Measurements from ENCODE around the gene PRDM4. TPM values are rescaled to one million over a fixed set of nuclear protein-coding genes. Genes with fewer than 3 reads are reported as not detected.
A peak's percentile ranks its signal among the peaks of the same experiment; 100 is the strongest.

The PRDM4 gene
- total RNA-seq (2021; ENCODE audit: unreplicated experiment): 28.9 TPM
- 26.5 TPM for polyA plus RNA-seq (2012; ENCODE audit: insufficient read length)
- percentile 89 among the genes with signal in this experiment for Bru-seq, nascent RNA
- BruChase-seq, experiment 1, labeled RNA remaining after a 2-hour chase: percentile 87 among the genes with signal in this experiment
- percentile 73 among the genes with signal in this experiment for BruChase-seq, experiment 2, labeled RNA remaining after a 6-hour chase
- long read RNA-seq, full-length matches to known transcripts: 29 of 63 reads
- long read RNA-seq, partial matches to known transcripts: 16 of 63 reads
- long read RNA-seq, other reads (novel, unspliced or antisense): 18 of 63 reads

- intact Hi-C loops (cut with micrococcal nuclease; ENCODE audit: unreplicated experiment): loop anchor here (5.0 kb wide), 1 partner anchor 126 kb away; no protein-coding TSS in a partner anchor
- no peak for TF ChIP-seq TCF7L2 (IDR thresholded peaks at IDR 0.05; ENCODE audit: low read depth, low read length)
- peak; percentile 77 for TF ChIP-seq CTCF (IDR thresholded peaks at IDR 0.05)
- TF ChIP-seq SIN3A (IDR thresholded peaks at IDR 0.05; ENCODE audit: borderline replicate concordance, insufficient read depth, low read depth, low read length): peak; percentile 81; the same call in 1 of the 2 replicates
- TF ChIP-seq REST (IDR thresholded peaks at IDR 0.05; ENCODE audit: insufficient read depth in 1 of 2, low read depth in 2 of 2, low read length in 1 of 2): no peak
- peak; percentile 68 for TF ChIP-seq POLR2AphosphoS5 (IDR thresholded peaks at IDR 0.05; ENCODE audit: low read depth, low read length)
- H3K4me3 ChIP-seq (ENCODE audit: low read depth in 2 of 2, low read length in 2 of 2): peak within 1 kb of the TSS; percentile 98
- peak; percentile 52 for DNase-seq (ENCODE audit: low read depth, low spot score)
- peak; percentile 100 for ATAC-seq
- no peaks in the 10 kb centered on the region for H3K9me3 ChIP-seq (ENCODE audit: control insufficient read depth, insufficient read depth, low read depth, low read length)
- H3K4me1 ChIP-seq (ENCODE audit: control insufficient read depth, insufficient read depth, low read length): peaks cover 14% of the 10 kb centered on the region
- ChIA-PET CTCF (no interaction called here), POLR2A (no interaction called here)
- H3K27me3 ChIP-seq (ENCODE audit: control insufficient read depth, insufficient read depth, low read length): no peaks in the 10 kb centered on the region
- BruUV-seq (replicated peaks): no TSS peak
- in situ Hi-C loops (cut with HindIII; ENCODE audit: low pct_unique_long_range_greater_than_20kb, low sequenced_read_pairs): loop anchor here (25.0 kb wide), 1 partner anchor 101 kb away; no protein-coding TSS in a partner anchor
- peaks cover 20% of the 10 kb centered on the region for H3K36me3 ChIP-seq (ENCODE audit: control insufficient read depth, insufficient read depth, low read length)
- H3K27ac ChIP-seq (ENCODE audit: low read length): peak within 1 kb of the TSS; percentile 93
Observed at GRCh38 chr12:107760809-107761501, at the start of gene PRDM4. TSS of gene PRDM4 (minus strand) at chr12:107761137. CDS start at chr12:107760515, 622 bp downstream.

GRCh38 chr12:107807471-107808150 lies 46.7 kb upstream of the PRDM4 start:
- no TSS peak for BruUV-seq (replicated peaks)
- ATAC-seq: no peak
- H3K4me3 ChIP-seq (ENCODE audit: low read depth in 2 of 2, low read length in 2 of 2): no peak overlapping the region

More at GRCh38 chr12:107807471-107808150, 46.7 kb upstream of the PRDM4 start:
- in situ Hi-C loops (cut with HindIII; ENCODE audit: low pct_unique_long_range_greater_than_20kb, low sequenced_read_pairs): no loop called here
- ChIA-PET POLR2A (no interaction called here), CTCF (no interaction called here)
- H3K27ac ChIP-seq (ENCODE audit: low read length): no peak overlapping the region
- no peak for DNase-seq (ENCODE audit: low read depth, low spot score)
- peaks cover 3% of the 10 kb centered on the region; the same call in 1 of the 2 replicates for H3K27me3 ChIP-seq (ENCODE audit: control insufficient read depth, insufficient read depth, low read length)
- H3K36me3 ChIP-seq (ENCODE audit: control insufficient read depth, insufficient read depth, low read length): no peaks in the 10 kb centered on the region
- no peaks in the 10 kb centered on the region for H3K9me3 ChIP-seq (ENCODE audit: control insufficient read depth, insufficient read depth, low read depth, low read length)
- intact Hi-C loops (cut with micrococcal nuclease; ENCODE audit: unreplicated experiment): no loop called here
- H3K4me1 ChIP-seq (ENCODE audit: control insufficient read depth, insufficient read depth, low read length): no peaks in the 10 kb centered on the region
- TF ChIP-seq CTCF (IDR thresholded peaks at IDR 0.05): no peak
- TF ChIP-seq TCF7L2 (IDR thresholded peaks at IDR 0.05; ENCODE audit: low read depth, low read length): no peak
- TF ChIP-seq POLR2AphosphoS5 (IDR thresholded peaks at IDR 0.05; ENCODE audit: low read depth, low read length): no peak
- no peak for TF ChIP-seq SIN3A (IDR thresholded peaks at IDR 0.05; ENCODE audit: borderline replicate concordance, insufficient read depth, low read depth, low read length)
- TF ChIP-seq REST (IDR thresholded peaks at IDR 0.05; ENCODE audit: insufficient read depth in 1 of 2, low read depth in 2 of 2, low read length in 1 of 2): no peak
